A549 treated with GW870086 at 1 μM for 4 hours (cell line): ENCODE results near the gene PPIAL4G. TPM values are rescaled to one million over a fixed set of nuclear protein-coding genes. Genes with fewer than 3 reads are reported as not detected.

Experiments
- total RNA-seq: library from RNA; stranded (reverse); fragments of 200-300 nt; extraction: Qiagen RNA extraction; gene quantifications from 5 replicates; pipeline ENCODE4 v1.2.3, GENCODE V29; 2022; ENCODE audit warnings: low read depth

The PPIAL4G gene
- total RNA-seq, result not detected in 5 replicates

DNA sequence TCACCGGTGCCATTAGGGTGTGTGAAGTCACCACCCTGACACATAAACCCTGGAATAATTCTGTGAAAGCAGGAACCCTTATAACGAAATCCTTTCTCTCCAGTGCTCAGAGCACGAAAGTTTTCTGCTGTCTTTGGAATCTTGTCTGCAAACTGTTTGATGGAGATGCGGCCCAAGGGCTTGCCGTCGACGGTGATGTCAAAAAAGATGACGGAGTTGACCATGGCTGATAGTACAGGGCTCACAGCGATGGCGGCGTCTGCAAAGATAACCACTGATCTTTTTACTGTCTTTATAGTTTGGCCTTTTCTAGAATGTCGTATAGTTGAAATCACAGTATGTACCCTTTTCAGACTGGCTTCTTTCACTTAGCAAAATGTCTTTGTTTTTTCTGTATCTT lies at the start of gene PPIAL4G:
Gene PPIAL4G, minus strand, starts transcription at position 274 of the 400 bp plus-strand sequence. Its CDS starts 50 bp downstream, at position 224.

Other genes with a start within 250 kb of the PPIAL4G start
- 17.7 to 22.4 TPM (median 22.0 TPM) in 5 replicates for gene NBPF14, start 112.7 kb upstream of the PPIAL4G start, total RNA-seq